Thyroid gland (tissue), 4 donors: ENCODE results near the gene RELL2.

Experiments
- POLR2A ChIP-seq, 2 donors: fragments of 450-650 bp; IDR thresholded peaks; one replicate each; pipeline ENCODE4 v1.6.1; 2017; ENCODE audit warnings: antibody characterized with exemption in 2 of 2, mild to moderate bottlenecking in 2 of 2, moderate library complexity in 1 of 2
- TF ChIP-seq, protein P1 (sequence below), 6 experiments: fragments of 200-600 bp in 3 of 6; fragments of 450-650 bp in 3 of 6; sonication (generic) in 3 of 6; IDR thresholded peaks; one replicate each; pipeline ENCODE4 v1.5.1; 2016 to 2019; ENCODE audit warnings: antibody characterized with exemption in 6 of 6, mild to moderate bottlenecking in 2 of 6, inconsistent platforms in 1 of 6, moderate library complexity in 1 of 6

DNA sequence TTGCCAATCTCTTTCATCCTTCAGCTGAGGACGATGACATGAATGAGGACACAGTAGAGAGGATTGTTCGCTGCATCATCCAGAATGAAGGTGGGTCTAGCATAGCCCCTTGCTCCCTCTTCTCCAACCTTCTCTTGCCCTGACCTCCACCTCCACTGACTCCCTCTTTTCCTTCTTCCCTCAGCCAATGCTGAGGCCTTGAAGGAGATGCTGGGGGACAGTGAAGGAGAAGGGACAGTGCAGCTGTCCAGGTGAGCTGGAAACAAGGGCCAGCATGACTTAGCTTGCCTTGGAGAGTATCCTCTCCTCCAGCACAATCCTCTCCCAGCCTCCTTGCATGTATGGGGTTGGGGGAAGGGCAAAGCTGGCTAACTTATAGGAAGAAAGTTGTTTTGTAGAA lies 2.0 kb downstream of the RELL2 start:
- TF ChIP-seq, protein P1, sequence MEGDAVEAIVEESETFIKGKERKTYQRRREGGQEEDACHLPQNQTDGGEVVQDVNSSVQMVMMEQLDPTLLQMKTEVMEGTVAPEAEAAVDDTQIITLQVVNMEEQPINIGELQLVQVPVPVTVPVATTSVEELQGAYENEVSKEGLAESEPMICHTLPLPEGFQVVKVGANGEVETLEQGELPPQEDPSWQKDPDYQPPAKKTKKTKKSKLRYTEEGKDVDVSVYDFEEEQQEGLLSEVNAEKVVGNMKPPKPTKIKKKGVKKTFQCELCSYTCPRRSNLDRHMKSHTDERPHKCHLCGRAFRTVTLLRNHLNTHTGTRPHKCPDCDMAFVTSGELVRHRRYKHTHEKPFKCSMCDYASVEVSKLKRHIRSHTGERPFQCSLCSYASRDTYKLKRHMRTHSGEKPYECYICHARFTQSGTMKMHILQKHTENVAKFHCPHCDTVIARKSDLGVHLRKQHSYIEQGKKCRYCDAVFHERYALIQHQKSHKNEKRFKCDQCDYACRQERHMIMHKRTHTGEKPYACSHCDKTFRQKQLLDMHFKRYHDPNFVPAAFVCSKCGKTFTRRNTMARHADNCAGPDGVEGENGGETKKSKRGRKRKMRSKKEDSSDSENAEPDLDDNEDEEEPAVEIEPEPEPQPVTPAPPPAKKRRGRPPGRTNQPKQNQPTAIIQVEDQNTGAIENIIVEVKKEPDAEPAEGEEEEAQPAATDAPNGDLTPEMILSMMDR (IDR thresholded peaks at IDR 0.05) = no peak
- TF ChIP-seq POLR2A (IDR thresholded peaks at IDR 0.05) = no peak
